Spleen (tissue), 7 donors: Measurements from ENCODE around the gene ZNF780B.

Experiments
- CTCF ChIP-seq, 11 experiments: fragments of 200-600 bp in 7 of 11; fragments of 450-650 bp in 4 of 11; sonication (generic) in 4 of 11; IDR thresholded peaks in 8 of 11; conservative IDR thresholded peaks in 3 of 11; 1 replicate in 7 of 11; 2 replicates in 4 of 11; pipeline versions ENCODE4 v1.4.0 to v1.8.0; 2016 to 2021; ENCODE audit warnings: antibody characterized with exemption in 11 of 11, inconsistent platforms in 4 of 11, mild to moderate bottlenecking in 1 of 11
- POLR2A ChIP-seq, 3 donors: fragments of 450-650 bp; IDR thresholded peaks; one replicate each; pipeline ENCODE4 v1.5.1; 2017; ENCODE audit warnings: antibody characterized with exemption in 3 of 3, mild to moderate bottlenecking in 1 of 3
- POLR2AphosphoS5 ChIP-seq, 3 donors: sonication (generic); formaldehyde crosslinking; IDR thresholded peaks; one replicate each; pipeline ENCODE4 v1.5.1; 2017; ENCODE audit warnings: antibody characterized with exemption in 3 of 3
- donor health status: DM: no; HTN: no; CAD: no; lungs with moderate emphysema.
- donor health status: DM: no; HTN: no; CAD: no.
- donor health status: DM: no; HTN: no; CAD: no.

DNA sequence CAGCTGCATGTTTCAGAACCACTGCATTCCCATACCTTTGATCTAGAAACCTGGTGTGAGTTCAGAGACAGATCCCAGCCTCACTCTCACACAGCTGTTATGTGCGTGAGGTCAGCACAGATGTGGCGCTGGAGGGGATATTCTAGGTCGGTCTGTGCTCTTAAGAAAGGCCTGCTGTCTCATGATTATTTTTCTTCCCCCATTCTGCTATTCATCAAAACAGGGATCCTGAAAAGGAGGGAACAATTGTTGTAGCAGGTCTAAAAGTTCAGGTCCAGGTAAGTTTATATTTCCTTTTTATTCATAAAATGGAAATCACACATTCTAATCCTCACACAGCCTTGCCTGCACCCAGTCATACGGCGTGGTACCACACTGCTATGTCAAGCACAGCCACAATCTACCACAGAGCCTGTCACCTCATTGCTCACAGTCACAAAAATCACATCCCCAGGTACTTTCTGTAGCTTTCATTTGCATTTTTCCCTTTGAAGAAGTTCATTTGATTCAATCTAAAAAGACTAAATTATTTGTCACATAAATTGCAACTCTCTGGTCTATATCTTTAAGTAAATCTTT is 58.3 kb downstream of the ZNF780B start:
- TF ChIP-seq CTCF (IDR thresholded peaks at IDR 0.05 in 8 of 11, conservative IDR thresholded peaks at IDR 0.05 in 3 of 11) (no peak), POLR2A (IDR thresholded peaks at IDR 0.05) (no peak), POLR2AphosphoS5 (IDR thresholded peaks at IDR 0.05) (no peak)
